ENCODE data around the gene MEX3D.

DNA sequence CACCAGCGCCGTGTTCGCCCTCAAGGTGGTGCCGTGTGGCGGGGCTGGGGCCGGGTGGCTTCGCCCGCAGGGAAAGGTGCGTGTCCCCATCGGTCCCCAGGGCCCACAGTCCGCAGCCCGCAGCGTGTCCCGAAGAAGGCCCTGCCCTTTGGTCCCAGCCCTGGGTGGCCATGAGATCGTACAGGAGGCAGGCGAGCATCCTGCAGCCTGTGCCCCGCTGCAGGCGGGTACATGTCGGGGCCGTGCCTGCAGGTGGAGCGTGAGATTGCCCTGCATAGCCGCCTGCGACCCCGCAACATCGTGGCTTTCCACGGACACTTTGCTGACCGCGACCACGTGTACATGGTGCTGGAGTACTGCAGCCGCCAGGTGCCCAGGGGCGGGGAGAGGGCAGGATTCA, 42.8 kb downstream of the MEX3D start:
- TF ChIP-seq ZNF8 (CRISPR knock-in tag; IDR thresholded peaks at IDR 0.05) (no peak), TCF4 (CRISPR knock-in tag; IDR thresholded peaks at IDR 0.05; ENCODE audit: borderline replicate concordance) (no peak), TSHZ2 (CRISPR knock-in tag; IDR thresholded peaks at IDR 0.05) (no peak)
